Liver (tissue), 9 donors: ENCODE results near the gene CPLX4. TPM values are rescaled to one million over a fixed set of nuclear protein-coding genes. Genes with fewer than 3 reads are reported as not detected.

ENCODE experiments used
- DNase-seq: peaks from one replicate; pipeline ENCODE4 v3.0.0-alpha.2; 2017; ENCODE audit warnings: low spot score
- H3K27ac ChIP-seq, 2 donors: one replicate each; pipeline ENCODE4 v1.7.0; 2013; ENCODE audit warnings: inconsistent platforms in 2 of 2, low read length in 2 of 2, control low read depth in 1 of 2, low read depth in 1 of 2, mild to moderate bottlenecking in 1 of 2
- H3K27me3 ChIP-seq, 4 donors: one replicate each; pipeline versions ENCODE4 v1.6.1 to v1.7.0; 2013; ENCODE audit warnings: low read length in 3 of 4, inconsistent platforms in 1 of 4, mild to moderate bottlenecking in 1 of 4, moderate library complexity in 1 of 4; ENCODE audit not compliant: control insufficient read depth in 4 of 4, insufficient read depth in 4 of 4
- H3K36me3 ChIP-seq, 4 donors: one replicate each; pipeline versions ENCODE4 v1.6.1 to v1.7.0; 2013; ENCODE audit warnings: low read length in 3 of 4, mild to moderate bottlenecking in 3 of 4, low read depth in 1 of 4, moderate library complexity in 1 of 4; ENCODE audit not compliant: control insufficient read depth in 4 of 4, insufficient read depth in 3 of 4
- H3K4me1 ChIP-seq, 4 donors: one replicate each; pipeline versions ENCODE4 v1.6.1 to v1.7.0; 2013; ENCODE audit warnings: low read length in 3 of 4, mild to moderate bottlenecking in 3 of 4, moderate library complexity in 1 of 4; ENCODE audit not compliant: control insufficient read depth in 4 of 4, insufficient read depth in 4 of 4
- H3K4me3 ChIP-seq, 3 donors: one replicate each; pipeline versions ENCODE4 v1.6.1 to v1.7.0; 2013; ENCODE audit warnings: low read length in 3 of 3, control low read depth in 1 of 3, low read depth in 1 of 3, mild to moderate bottlenecking in 1 of 3
- H3K9ac ChIP-seq, 2 donors: one replicate each; pipeline ENCODE4 v1.7.0; 2013; ENCODE audit warnings: low read length in 2 of 2, mild to moderate bottlenecking in 2 of 2, moderate library complexity in 2 of 2, control low read depth in 1 of 2, low read depth in 1 of 2
- H3K9me3 ChIP-seq, 4 donors: one replicate each; pipeline versions ENCODE4 v1.6.1 to v1.7.0; 2013; ENCODE audit warnings: low read length in 3 of 4; ENCODE audit not compliant: control insufficient read depth in 4 of 4
- ATF3 ChIP-seq: IDR thresholded peaks from 2 replicates; pipeline ENCODE4 v1.6.1; 2016; ENCODE audit warnings: antibody characterized with exemption
- CTCF ChIP-seq: fragments of 150-350 bp; IDR thresholded peaks from 2 replicates; pipeline ENCODE4 v1.5.1; 2017; ENCODE audit warnings: improper control_type of control experiment, low read depth, low read length; ENCODE audit not compliant: missing input control
- EGR1 ChIP-seq, 2 donors: IDR thresholded peaks; 2 replicates each; pipeline ENCODE4 v1.6.1; 2016 to 2018; ENCODE audit warnings: antibody characterized with exemption in 2 of 2, low read depth in 2 of 2
- FOXA1 ChIP-seq: IDR thresholded peaks from 2 replicates; pipeline ENCODE4 v1.6.1; 2016; ENCODE audit warnings: antibody characterized with exemption
- FOXA2 ChIP-seq: IDR thresholded peaks from 2 replicates; pipeline ENCODE4 v1.6.1; 2016; ENCODE audit warnings: antibody characterized with exemption
- GABPA ChIP-seq, 2 donors: IDR thresholded peaks in 1 of 2; conservative IDR thresholded peaks in 1 of 2; 2 replicates each; pipeline ENCODE4 v1.6.1; 2016; ENCODE audit warnings: antibody characterized with exemption in 2 of 2, mild to moderate bottlenecking in 1 of 2, moderate library complexity in 1 of 2
- HNF4G ChIP-seq: IDR thresholded peaks from 2 replicates; pipeline ENCODE4 v1.6.1; 2016; ENCODE audit warnings: antibody characterized with exemption
- JUND ChIP-seq, 2 donors: IDR thresholded peaks; 2 replicates each; pipeline ENCODE4 v1.6.1; 2016; ENCODE audit warnings: antibody characterized with exemption in 2 of 2
- MAX ChIP-seq: IDR thresholded peaks from 2 replicates; pipeline ENCODE4 v1.6.1; 2016; ENCODE audit warnings: antibody characterized with exemption
- RAD21 ChIP-seq, 2 donors: IDR thresholded peaks; 2 replicates each; pipeline ENCODE4 v1.6.1; 2016; ENCODE audit warnings: antibody characterized with exemption in 2 of 2, mild to moderate bottlenecking in 2 of 2
- REST ChIP-seq: IDR thresholded peaks from 2 replicates; pipeline ENCODE4 v1.6.1; 2016; ENCODE audit warnings: antibody characterized with exemption, mild to moderate bottlenecking
- RXRA ChIP-seq, 2 donors: IDR thresholded peaks; 2 replicates each; pipeline ENCODE4 v1.6.1; 2017 to 2018; ENCODE audit warnings: antibody characterized with exemption in 2 of 2, mild to moderate bottlenecking in 1 of 2
- SP1 ChIP-seq: IDR thresholded peaks from 2 replicates; pipeline ENCODE4 v1.6.1; 2018; ENCODE audit warnings: antibody characterized with exemption, mild to moderate bottlenecking
- TAF1 ChIP-seq: conservative IDR thresholded peaks from 2 replicates; pipeline ENCODE4 v1.6.1; 2016; ENCODE audit warnings: antibody characterized with exemption, mild to moderate bottlenecking
- YY1 ChIP-seq: IDR thresholded peaks from 2 replicates; pipeline ENCODE4 v1.6.1; 2016; ENCODE audit warnings: antibody characterized with exemption, mild to moderate bottlenecking
- ZBTB33 ChIP-seq: IDR thresholded peaks from 2 replicates; pipeline ENCODE4 v1.6.1; 2016; ENCODE audit warnings: antibody characterized with exemption
- WGBS: extraction: QIAGEN DNeasy Blood & Tissue Kit; methylation state at CpG from one replicate; pipeline ENCODE4 v1.1.7; 2013; 5-methylcytosine and 5-hydroxymethylcytosine counted together
- polyA plus RNA-seq, 2 donors: library from polyadenylated mRNA; stranded (reverse) in 1 of 2; unstranded in 1 of 2; fragments of 200-250 nt in 1 of 2; fragments of >200 nt in 1 of 2; fragmentation: Nextera tagmentation in 1 of 2; extraction: Ambion mirVana in 1 of 2; gene quantifications; one replicate each; pipeline versions ENCODE4 v1.2.1 to v1.2.3, GENCODE V29; 2013 to 2015
- total RNA-seq, 2 donors: library from RNA; depleted of rRNA; stranded (reverse); fragments of >200 nt; gene quantifications; one replicate each; pipeline ENCODE4 v1.2.3, GENCODE V29; 2014
- donor health status: healthy.
- donor health status: healthy.
- donor health status: healthy.
- donor health status: healthy.
- donor health status: healthy.

CPLX4 gene
- total RNA-seq (not detected), polyA plus RNA-seq (not detected)

GRCh38 chr18:59318460-59319050 is at the start of gene CPLX4:
Gene CPLX4 (minus strand): TSS chr18:59318649. CDS start chr18:59318462, 187 bp downstream.
- DNase-seq: no peak
- 85% methylated on average over 4 of the region's 4 CpGs for WGBS
- Histone ChIP-seq H3K4me3 (no peak within 1 kb of the TSS), H3K36me3 (no peaks in the 10 kb centered on the region), H3K27me3 (peaks cover 0 to 2% (median 0%) of the 10 kb centered on the region in 4 donors), H3K4me1 (no peaks in the 10 kb centered on the region), H3K27ac (no peak within 1 kb of the TSS), H3K9ac (no peak within 1 kb of the TSS), H3K9me3 (no peaks in the 10 kb centered on the region)
- TF ChIP-seq CTCF: no peak
- TF ChIP-seq TAF1: no peak
- TF ChIP-seq MAX: no peak
- TF ChIP-seq EGR1 (IDR thresholded peaks at IDR 0.05; ENCODE audit: low read depth in 2 of 2): no peak
- no peak for TF ChIP-seq ATF3
- TF ChIP-seq FOXA2: no peak
- TF ChIP-seq JUND (IDR thresholded peaks at IDR 0.05): no peak

- TF ChIP-seq SP1 (no peak), ZBTB33 (no peak), HNF4G (no peak), GABPA (IDR thresholded peaks at IDR 0.05 in 1 of 2, conservative IDR thresholded peaks at IDR 0.05 in 1 of 2) (no peak), REST (no peak), EGR1 (IDR thresholded peaks at IDR 0.05; ENCODE audit: low read depth in 2 of 2) (no peak), YY1 (no peak), MAX (no peak), RXRA (IDR thresholded peaks at IDR 0.05) (no peak), JUND (IDR thresholded peaks at IDR 0.05) (no peak), FOXA2 (no peak), FOXA1 (no peak), TAF1 (no peak), RAD21 (IDR thresholded peaks at IDR 0.05) (no peak)
- peaks cover 4 to 15% (median 7%) of the 10 kb centered on the region in 4 donors for H3K4me1 ChIP-seq
- H3K9ac ChIP-seq: no peak overlapping the region
- peaks cover 0 to 4% (median 1%) of the 10 kb centered on the region in 4 donors for H3K36me3 ChIP-seq
- H3K4me3 ChIP-seq: peak overlapping the region in 1 of 3 donors; percentile 80
- DNase-seq: no peak
- no peak overlapping the region for H3K27ac ChIP-seq
- H3K9me3 ChIP-seq: no peaks in the 10 kb centered on the region
- H3K27me3 ChIP-seq: no peaks in the 10 kb centered on the region
- 96% methylated on average over 3 of the region's 3 CpGs for WGBS
Observed at GRCh38 chr18:59360381-59360780, 41.9 kb upstream of the CPLX4 start.
